Measurements from ENCODE around the gene ARL8A.

Gene ARL8A

DNA sequence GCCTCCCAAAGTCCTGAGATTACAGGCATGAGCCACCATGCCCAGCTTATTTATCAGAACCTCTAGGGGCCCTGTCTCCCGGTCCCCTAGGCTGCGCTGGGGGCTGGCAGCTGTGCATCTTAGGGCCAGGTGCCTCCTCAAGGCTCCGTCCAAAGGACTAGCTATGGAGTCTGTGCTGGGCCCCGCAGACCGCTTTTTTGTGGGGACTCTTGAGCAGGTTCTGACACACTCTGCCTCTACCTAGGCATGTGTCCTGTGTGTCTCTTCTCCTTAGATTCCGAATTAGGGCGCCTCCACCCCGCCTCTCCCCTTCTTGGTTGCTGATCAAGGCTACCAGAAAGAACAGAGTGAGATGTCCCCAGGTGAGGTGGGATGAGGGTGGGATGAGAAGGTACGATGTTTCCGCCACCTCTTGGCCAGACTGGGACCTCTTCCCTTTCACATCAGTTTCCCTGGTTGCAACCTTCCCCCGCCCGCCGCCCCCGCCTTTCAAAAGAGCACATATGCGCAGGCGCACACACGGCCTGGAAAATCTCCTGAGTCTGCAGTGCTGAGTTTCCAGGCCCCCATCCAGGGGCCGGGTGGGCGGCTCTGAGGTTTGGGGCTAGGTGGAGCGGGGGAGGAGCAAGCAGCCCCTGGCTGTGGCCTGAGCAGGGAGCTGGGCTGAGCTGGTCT is 20.9 kb upstream of the ARL8A start:
- H3K4me3 ChIP-seq (replicated peaks; ENCODE audit: low read depth, low read length): no peak overlapping the region
- TF ChIP-seq CTCF (IDR thresholded peaks at IDR 0.05; ENCODE audit: low read depth, low read length, missing control alignments): no peak
- no peak for DNase-seq (ENCODE audit: extremely low read depth, low read depth)

- H3K4me3 ChIP-seq (replicated peaks; ENCODE audit: low read depth, low read length): no peak overlapping the region
- TF ChIP-seq CTCF (IDR thresholded peaks at IDR 0.05; ENCODE audit: low read depth, low read length, missing control alignments): no peak
- no peak for DNase-seq (ENCODE audit: extremely low read depth, low read depth)
Measured at GRCh38 chr1:202164271-202165037, 19.9 kb upstream of the ARL8A start.

GRCh38 chr1:202163281-202164270 is 19.0 kb upstream of the ARL8A start:
- H3K4me3 ChIP-seq (replicated peaks; ENCODE audit: low read depth, low read length): no peak overlapping the region
- TF ChIP-seq CTCF (IDR thresholded peaks at IDR 0.05; ENCODE audit: low read depth, low read length, missing control alignments): no peak

GRCh38 chr1:202162418-202163280 is 18.1 kb upstream of the ARL8A start:
- no peak overlapping the region for H3K4me3 ChIP-seq (replicated peaks; ENCODE audit: low read depth, low read length)
- TF ChIP-seq CTCF (IDR thresholded peaks at IDR 0.05; ENCODE audit: low read depth, low read length, missing control alignments): no peak
- DNase-seq (ENCODE audit: extremely low read depth, low read depth): no peak

More at GRCh38 chr1:202163281-202164270, 19.0 kb upstream of the ARL8A start:
- no peak for DNase-seq (ENCODE audit: extremely low read depth, low read depth)

GRCh38 chr1:202162047-202162417 is 17.5 kb upstream of the ARL8A start:
- no peak for TF ChIP-seq CTCF (IDR thresholded peaks at IDR 0.05; ENCODE audit: low read depth, low read length, missing control alignments)
- no peak overlapping the region for H3K4me3 ChIP-seq (replicated peaks; ENCODE audit: low read depth, low read length)
- DNase-seq (ENCODE audit: extremely low read depth, low read depth): no peak
